SU-DHL-6 (cell line): Measurements from ENCODE around the gene ATG4A.

Experiments
- H2AFZ ChIP-seq: fragments of 200-600 bp; sonication (generic); 2 replicates; pipeline ENCODE4 v1.6.1; 2014; ENCODE audit warnings: low read depth, mild to moderate bottlenecking, moderate library complexity, mixed read lengths, antibody characterized with exemption, low read length; ENCODE audit not compliant: severe bottlenecking
- H3F3A ChIP-seq: fragments of 200-600 bp; shearing (Covaris generic); 2 replicates; pipeline ENCODE4 v1.6.0; 2016; ENCODE audit warnings: antibody characterized with exemption, mild to moderate bottlenecking; ENCODE audit not compliant: insufficient read depth
- H3K27ac ChIP-seq: fragments of 200-600 bp; sonication (generic); 2 replicates; pipeline ENCODE4 v1.5.1; 2016; ENCODE audit warnings: low read depth, mild to moderate bottlenecking, low read length, moderate library complexity, mixed read lengths
- H3K27me3 ChIP-seq: fragments of 200-600 bp; sonication (generic), shearing (Covaris generic); 2 replicates; pipeline ENCODE4 v1.6.0; 2014; ENCODE audit warnings: mild to moderate bottlenecking, low read length
- H3K36me3 ChIP-seq: fragments of 200-600 bp; sonication (generic); 2 replicates; pipeline ENCODE4 v1.6.1; 2014; ENCODE audit warnings: mild to moderate bottlenecking, low read length, mixed read lengths
- H3K4me2 ChIP-seq: fragments of 300-600, 200-600 bp; shearing (Covaris generic), sonication (generic); 2 replicates; pipeline ENCODE4 v1.6.0; 2014; ENCODE audit warnings: low read length, low read depth, mild to moderate bottlenecking; ENCODE audit not compliant: poor library complexity, severe bottlenecking
- H3K4me3 ChIP-seq: fragments of 200-600 bp; sonication (generic); 2 replicates; pipeline ENCODE4 v1.5.1; 2014; ENCODE audit warnings: antibody characterized with exemption, low read length, mild to moderate bottlenecking, mixed read lengths; ENCODE audit not compliant: insufficient read depth, poor library complexity, severe bottlenecking
- H3K79me2 ChIP-seq: fragments of 200-600 bp; sonication (generic); 2 replicates; pipeline ENCODE4 v1.6.1; 2014; ENCODE audit warnings: mild to moderate bottlenecking, low read length, moderate library complexity; ENCODE audit not compliant: insufficient read depth
- H3K9ac ChIP-seq: fragments of 200-600 bp; sonication (generic); 2 replicates; pipeline ENCODE4 v1.7.0; 2014; ENCODE audit warnings: mild to moderate bottlenecking, low read length
- H3K9me2 ChIP-seq: fragments of 200-600 bp; sonication (generic); replicated peaks from 2 replicates; pipeline ENCODE4 v1.6.1; 2014; ENCODE audit warnings: low read length; ENCODE audit not compliant: insufficient read depth
- H3K9me3 ChIP-seq: fragments of 200-600 bp; sonication (generic); 2 replicates; pipeline ENCODE4 v1.6.1; 2014; ENCODE audit warnings: low read length, mixed read lengths; ENCODE audit not compliant: insufficient read depth
- H4K20me1 ChIP-seq: fragments of 200-600 bp; sonication (generic); 2 replicates; pipeline ENCODE4 v1.6.1; 2014; ENCODE audit warnings: low read depth, mild to moderate bottlenecking, antibody characterized with exemption, low read length, moderate library complexity, mixed read lengths
- CTCF ChIP-seq: fragments of 200-600 bp; sonication (generic); IDR thresholded peaks from one replicate; pipeline ENCODE4 v1.5.1; 2017; ENCODE audit warnings: antibody characterized with exemption, mild to moderate bottlenecking, low read length, moderate library complexity; ENCODE audit not compliant: insufficient read depth, poor library complexity, severe bottlenecking
- EZH2phosphoT487 ChIP-seq: fragments of 200-600 bp; sonication (generic), shearing (Covaris generic); conservative IDR thresholded peaks from 2 replicates; pipeline ENCODE4 v1.6.1; 2018; ENCODE audit warnings: mild to moderate bottlenecking, antibody characterized with exemption, low read length, moderate library complexity, mixed read lengths

ATG4A gene

GRCh38 chrX:108171671-108172070, 80.1 kb downstream of the ATG4A start:
- Histone ChIP-seq H3K4me3 (no peak overlapping the region), H3K27ac (no peak overlapping the region), H3K9ac (no peak overlapping the region), H3K9me2 (no peaks in the 10 kb centered on the region), H4K20me1 (no peaks in the 10 kb centered on the region), H2AFZ (no peak overlapping the region), H3K9me3 (no peaks in the 10 kb centered on the region), H3K36me3 (no peaks in the 10 kb centered on the region), H3F3A (no peaks in the 10 kb centered on the region), H3K79me2 (no peaks in the 10 kb centered on the region), H3K27me3 (no peaks in the 10 kb centered on the region), H3K4me2 (no peak overlapping the region)
- no peak for TF ChIP-seq EZH2phosphoT487
- no peak for TF ChIP-seq CTCF

- TF ChIP-seq CTCF (no peak), EZH2phosphoT487 (no peak)
- no peaks in the 10 kb centered on the region for H3K27me3 ChIP-seq
- H3K36me3 ChIP-seq: no peaks in the 10 kb centered on the region
- no peaks in the 10 kb centered on the region for H3K9me3 ChIP-seq
- H3K4me3 ChIP-seq: no peak overlapping the region
- H3K4me2 ChIP-seq: no peak overlapping the region
- no peaks in the 10 kb centered on the region for H4K20me1 ChIP-seq
- H2AFZ ChIP-seq: no peak overlapping the region
- no peaks in the 10 kb centered on the region for H3K9me2 ChIP-seq
- H3K9ac ChIP-seq: no peak overlapping the region
- no peaks in the 10 kb centered on the region for H3K79me2 ChIP-seq
- no peak overlapping the region for H3K27ac ChIP-seq
- no peaks in the 10 kb centered on the region for H3F3A ChIP-seq
These were observed 82.3 kb downstream of the ATG4A start for GRCh38 chrX:108173874-108174273.

GRCh38 chrX:108177351-108178142, 86.0 kb downstream of the ATG4A start:
- TF ChIP-seq CTCF: no peak
- TF ChIP-seq EZH2phosphoT487: no peak

More at GRCh38 chrX:108177351-108178142, 86.0 kb downstream of the ATG4A start:
- Histone ChIP-seq H3K27me3 (no peaks in the 10 kb centered on the region), H3K27ac (no peak overlapping the region), H3K4me2 (no peak overlapping the region), H2AFZ (no peak overlapping the region), H3K9me3 (no peaks in the 10 kb centered on the region), H3K9ac (no peak overlapping the region), H3K4me3 (no peak overlapping the region), H3K9me2 (no peaks in the 10 kb centered on the region), H3K79me2 (no peaks in the 10 kb centered on the region), H3F3A (no peaks in the 10 kb centered on the region), H4K20me1 (no peaks in the 10 kb centered on the region), H3K36me3 (no peaks in the 10 kb centered on the region)
